Uterus (tissue), 2 donors: Measurements from ENCODE around the gene PRSS3.
"Not testable (repeated sequence)": the region's sequence is repeated elsewhere in the genome, so short reads cannot be mapped to it uniquely, and the experiment has no call there.

Source experiments
- POLR2A ChIP-seq, 2 donors: fragments of 450-650 bp; IDR thresholded peaks; one replicate each; pipeline ENCODE4 v1.6.1; 2016; ENCODE audit warnings: antibody characterized with exemption in 2 of 2, mild to moderate bottlenecking in 1 of 2, moderate library complexity in 1 of 2
- TF ChIP-seq, protein P1 (sequence below), 4 experiments: fragments of 200-600 bp in 2 of 4; fragments of 450-650 bp in 2 of 4; sonication (generic) in 2 of 4; IDR thresholded peaks; one replicate each; pipeline ENCODE4 v1.5.1; 2016 to 2019; ENCODE audit warnings: antibody characterized with exemption in 4 of 4, mild to moderate bottlenecking in 2 of 4, moderate library complexity in 1 of 4

DNA sequence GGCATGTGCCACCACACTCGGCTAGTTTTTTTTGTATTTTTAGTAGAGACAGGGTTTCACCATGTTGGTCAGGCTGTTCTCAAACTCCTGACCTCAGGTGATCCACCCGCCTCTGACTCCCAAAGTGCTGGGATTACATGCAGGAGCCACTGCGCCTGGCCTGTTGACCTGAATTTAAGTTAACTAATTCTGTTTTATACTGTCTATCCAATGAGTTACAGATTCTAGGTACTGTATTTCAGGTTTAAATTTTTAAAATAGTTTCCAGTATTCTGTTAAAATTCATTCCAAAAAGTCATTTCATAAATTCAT lies 52.5 kb downstream of the PRSS3 start:
- TF ChIP-seq, protein P1, sequence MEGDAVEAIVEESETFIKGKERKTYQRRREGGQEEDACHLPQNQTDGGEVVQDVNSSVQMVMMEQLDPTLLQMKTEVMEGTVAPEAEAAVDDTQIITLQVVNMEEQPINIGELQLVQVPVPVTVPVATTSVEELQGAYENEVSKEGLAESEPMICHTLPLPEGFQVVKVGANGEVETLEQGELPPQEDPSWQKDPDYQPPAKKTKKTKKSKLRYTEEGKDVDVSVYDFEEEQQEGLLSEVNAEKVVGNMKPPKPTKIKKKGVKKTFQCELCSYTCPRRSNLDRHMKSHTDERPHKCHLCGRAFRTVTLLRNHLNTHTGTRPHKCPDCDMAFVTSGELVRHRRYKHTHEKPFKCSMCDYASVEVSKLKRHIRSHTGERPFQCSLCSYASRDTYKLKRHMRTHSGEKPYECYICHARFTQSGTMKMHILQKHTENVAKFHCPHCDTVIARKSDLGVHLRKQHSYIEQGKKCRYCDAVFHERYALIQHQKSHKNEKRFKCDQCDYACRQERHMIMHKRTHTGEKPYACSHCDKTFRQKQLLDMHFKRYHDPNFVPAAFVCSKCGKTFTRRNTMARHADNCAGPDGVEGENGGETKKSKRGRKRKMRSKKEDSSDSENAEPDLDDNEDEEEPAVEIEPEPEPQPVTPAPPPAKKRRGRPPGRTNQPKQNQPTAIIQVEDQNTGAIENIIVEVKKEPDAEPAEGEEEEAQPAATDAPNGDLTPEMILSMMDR (IDR thresholded peaks at IDR 0.05) = not testable (repeated sequence)
- TF ChIP-seq POLR2A (IDR thresholded peaks at IDR 0.05) = not testable (repeated sequence)
